ENCODE measurements around the gene TBC1D7. TPM values are rescaled to one million over a fixed set of nuclear protein-coding genes. Genes with fewer than 3 reads are reported as not detected.

TBC1D7 gene
- total and polyA plus RNA-seq, 10 of the 15 experiments (the other 5 are each of a cell fraction or from before 2014, with no cell fraction given), result 20.1 to 65.9 (median 31.3) TPM

- ATAC-seq (peak; percentile 88), FAIRE-seq (peak; percentile 77), DNase-seq (ENCODE audit: low read depth, low spot score) (peak; percentile 95)
- Histone ChIP-seq H3K79me2 (ENCODE audit: control insufficient read depth, insufficient read depth, low read length) (peaks cover 24% of the 10 kb centered on the region), H3K27me3 (replicated peaks in 1 of 2; ENCODE audit: control insufficient read depth in 2 of 2, insufficient read depth in 2 of 2, low read length in 1 of 2) (no peaks in the 10 kb centered on the region), H2AFZ (ENCODE audit: control insufficient read depth, low read depth, low read length) (peak overlapping the region; percentile 64), H3K27ac (ENCODE audit: control insufficient read depth, insufficient read depth) (peak overlapping the region; percentile 98), H3K4me3 (no peak overlapping the region), H3K9ac (ENCODE audit: control insufficient read depth, insufficient read depth, low read length) (peak overlapping the region; percentile 67), H3K4me1 (ENCODE audit: control insufficient read depth, insufficient read depth, low read length) (peaks cover 65% of the 10 kb centered on the region), H3K9me3 (replicated peaks; ENCODE audit: control insufficient read depth, insufficient read depth, low read length) (peaks cover 5% of the 10 kb centered on the region; the same call in 2 of the 3 replicates), H3K36me3 (ENCODE audit: control insufficient read depth in 2 of 2, insufficient read depth in 2 of 2, low read length in 1 of 2) (peaks cover 3 to 11% of the 10 kb centered on the region in 2 experiments; a peak in 2 of 4 replicates), H3K4me2 (ENCODE audit: control insufficient read depth, insufficient read depth) (peak overlapping the region; percentile 49), H4K20me1 (ENCODE audit: control insufficient read depth, insufficient read depth) (no peaks in the 10 kb centered on the region)
- in situ Hi-C loops (cut with MboI), result no loop called here
- SMC1A ChIA-PET (ENCODE audit: uncharacterized antibody, unreplicated experiment), result interaction anchor here (0.6 to 5.1 kb wide), 29 partner anchors 8 to 245 kb away, joined by 3 to 178 read pairs (median 5); partner anchors contain the start of genes GFOD1, SIRT5 and TBC1D7
- 22% methylated on average over 9 of the region's 9 CpGs for WGBS (ENCODE audit: insufficient coverage, insufficient replicate concordance, low lambda C conversion rate, missing lambda C conversion rate)
- BruUV-seq (replicated peaks), result no TSS peak
- RAD21 ChIA-PET (ENCODE audit: unreplicated experiment), result interaction anchor here (0.6 to 2.3 kb wide), 23 partner anchors 9 to 199 kb away, joined by 3 to 104 read pairs (median 10); partner anchors contain the start of genes GFOD1, SIRT5 and TBC1D7
- POLR2A ChIA-PET, result interaction anchor here (0.6 to 2.3 kb wide), 15 partner anchors 8 to 109 kb away, joined by 3 to 26 read pairs (median 6); no protein-coding TSS in a partner anchor
- CTCF ChIA-PET, result interaction anchor here (0.6 to 2.6 kb wide), 21 partner anchors 9 to 1636 kb away, joined by 3 to 22 read pairs (median 4); partner anchors contain the start of gene TBC1D7
- intact Hi-C loops (cut with micrococcal nuclease; ENCODE audit: unreplicated experiment), result loop anchor here (1.0 to 5.0 kb wide), 4 partner anchors 19 to 97 kb away; no protein-coding TSS in a partner anchor
- no peak for TF ChIP-seq KAT2A (conservative IDR thresholded peaks at IDR 0.05; ENCODE audit: control insufficient read depth, low read depth, low read length)
- TF ChIP-seq GABPA (IDR thresholded peaks at IDR 0.05; ENCODE audit: low read depth), result no peak; the same call in 1 of the 2 replicates
- TF ChIP-seq CUX1 (IDR thresholded peaks at IDR 0.05; ENCODE audit: insufficient replicate concordance, low read depth, low read length), result peak; percentile 76
- TF ChIP-seq HDGF (IDR thresholded peaks at IDR 0.05), result no peak
- no peak for TF ChIP-seq SMAD5 (IDR thresholded peaks at IDR 0.05; ENCODE audit: low read depth)
- TF ChIP-seq CREM (IDR thresholded peaks at IDR 0.05; ENCODE audit: low read depth), result peak; percentile 72
- peak; percentile 58; the same call in 1 of the 2 replicates for TF ChIP-seq SPI1 (IDR thresholded peaks at IDR 0.05; ENCODE audit: borderline replicate concordance, insufficient read depth, low read depth, low read length)
- no peak for TF ChIP-seq WRNIP1 (IDR thresholded peaks at IDR 0.05; ENCODE audit: borderline replicate concordance, low read depth, low read length)
- TF ChIP-seq KDM1A (IDR thresholded peaks at IDR 0.05; ENCODE audit: borderline replicate concordance), result no peak
- TF ChIP-seq CEBPB (IDR thresholded peaks at IDR 0.05; ENCODE audit: borderline replicate concordance in 1 of 2, low read depth in 2 of 2, low read length in 2 of 2), result no peak
- peak; percentile 38; the same call in 1 of the 2 replicates for TF ChIP-seq POLR2A (IDR thresholded peaks at IDR 0.05; ENCODE audit: low read depth, low read length)
- no peak for TF ChIP-seq HCFC1 (IDR thresholded peaks at IDR 0.05; ENCODE audit: low read length)
- TF ChIP-seq REST (IDR thresholded peaks at IDR 0.05; ENCODE audit: low read depth, low read length), result no peak
- no peak for TF ChIP-seq ATF3 (IDR thresholded peaks at IDR 0.05; ENCODE audit: borderline replicate concordance, extremely low read depth, low read depth, low read length)
These were observed 47.1 kb upstream of the TBC1D7 start for GRCh38 chr6:13375360-13375878.

Measured in GM12878 (cell line).